ENCODE results near the gene ZNF366.

The ZNF366 gene

GRCh38 chr5:72467461-72467860, 39.7 kb downstream of the ZNF366 start (continued):
- TF ChIP-seq, protein P1, sequence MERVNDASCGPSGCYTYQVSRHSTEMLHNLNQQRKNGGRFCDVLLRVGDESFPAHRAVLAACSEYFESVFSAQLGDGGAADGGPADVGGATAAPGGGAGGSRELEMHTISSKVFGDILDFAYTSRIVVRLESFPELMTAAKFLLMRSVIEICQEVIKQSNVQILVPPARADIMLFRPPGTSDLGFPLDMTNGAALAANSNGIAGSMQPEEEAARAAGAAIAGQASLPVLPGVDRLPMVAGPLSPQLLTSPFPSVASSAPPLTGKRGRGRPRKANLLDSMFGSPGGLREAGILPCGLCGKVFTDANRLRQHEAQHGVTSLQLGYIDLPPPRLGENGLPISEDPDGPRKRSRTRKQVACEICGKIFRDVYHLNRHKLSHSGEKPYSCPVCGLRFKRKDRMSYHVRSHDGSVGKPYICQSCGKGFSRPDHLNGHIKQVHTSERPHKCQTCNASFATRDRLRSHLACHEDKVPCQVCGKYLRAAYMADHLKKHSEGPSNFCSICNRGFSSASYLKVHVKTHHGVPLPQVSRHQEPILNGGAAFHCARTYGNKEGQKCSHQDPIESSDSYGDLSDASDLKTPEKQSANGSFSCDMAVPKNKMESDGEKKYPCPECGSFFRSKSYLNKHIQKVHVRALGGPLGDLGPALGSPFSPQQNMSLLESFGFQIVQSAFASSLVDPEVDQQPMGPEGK (CRISPR knock-in tag; IDR thresholded peaks at IDR 0.05; ENCODE audit: borderline replicate concordance), result no peak
- TF ChIP-seq, protein P2, sequence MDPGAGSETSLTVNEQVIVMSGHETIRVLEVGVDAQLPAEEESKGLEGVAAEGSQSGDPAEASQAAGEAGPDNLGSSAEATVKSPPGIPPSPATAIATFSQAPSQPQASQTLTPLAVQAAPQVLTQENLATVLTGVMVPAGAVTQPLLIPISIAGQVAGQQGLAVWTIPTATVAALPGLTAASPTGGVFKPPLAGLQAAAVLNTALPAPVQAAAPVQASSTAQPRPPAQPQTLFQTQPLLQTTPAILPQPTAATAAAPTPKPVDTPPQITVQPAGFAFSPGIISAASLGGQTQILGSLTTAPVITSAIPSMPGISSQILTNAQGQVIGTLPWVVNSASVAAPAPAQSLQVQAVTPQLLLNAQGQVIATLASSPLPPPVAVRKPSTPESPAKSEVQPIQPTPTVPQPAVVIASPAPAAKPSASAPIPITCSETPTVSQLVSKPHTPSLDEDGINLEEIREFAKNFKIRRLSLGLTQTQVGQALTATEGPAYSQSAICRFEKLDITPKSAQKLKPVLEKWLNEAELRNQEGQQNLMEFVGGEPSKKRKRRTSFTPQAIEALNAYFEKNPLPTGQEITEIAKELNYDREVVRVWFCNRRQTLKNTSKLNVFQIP (CRISPR knock-in tag; IDR thresholded peaks at IDR 0.05; ENCODE audit: borderline replicate concordance, low read depth), result no peak
- TF ChIP-seq ESRRG (CRISPR knock-in tag; IDR thresholded peaks at IDR 0.05), result no peak
- TF ChIP-seq CSDC2 (CRISPR knock-in tag; IDR thresholded peaks at IDR 0.05), result no peak
- TF ChIP-seq ZNF8 (CRISPR knock-in tag; IDR thresholded peaks at IDR 0.05), result no peak
- TF ChIP-seq ZNF565 (CRISPR knock-in tag; conservative IDR thresholded peaks at IDR 0.05; ENCODE audit: low read depth), result no peak

DNA sequence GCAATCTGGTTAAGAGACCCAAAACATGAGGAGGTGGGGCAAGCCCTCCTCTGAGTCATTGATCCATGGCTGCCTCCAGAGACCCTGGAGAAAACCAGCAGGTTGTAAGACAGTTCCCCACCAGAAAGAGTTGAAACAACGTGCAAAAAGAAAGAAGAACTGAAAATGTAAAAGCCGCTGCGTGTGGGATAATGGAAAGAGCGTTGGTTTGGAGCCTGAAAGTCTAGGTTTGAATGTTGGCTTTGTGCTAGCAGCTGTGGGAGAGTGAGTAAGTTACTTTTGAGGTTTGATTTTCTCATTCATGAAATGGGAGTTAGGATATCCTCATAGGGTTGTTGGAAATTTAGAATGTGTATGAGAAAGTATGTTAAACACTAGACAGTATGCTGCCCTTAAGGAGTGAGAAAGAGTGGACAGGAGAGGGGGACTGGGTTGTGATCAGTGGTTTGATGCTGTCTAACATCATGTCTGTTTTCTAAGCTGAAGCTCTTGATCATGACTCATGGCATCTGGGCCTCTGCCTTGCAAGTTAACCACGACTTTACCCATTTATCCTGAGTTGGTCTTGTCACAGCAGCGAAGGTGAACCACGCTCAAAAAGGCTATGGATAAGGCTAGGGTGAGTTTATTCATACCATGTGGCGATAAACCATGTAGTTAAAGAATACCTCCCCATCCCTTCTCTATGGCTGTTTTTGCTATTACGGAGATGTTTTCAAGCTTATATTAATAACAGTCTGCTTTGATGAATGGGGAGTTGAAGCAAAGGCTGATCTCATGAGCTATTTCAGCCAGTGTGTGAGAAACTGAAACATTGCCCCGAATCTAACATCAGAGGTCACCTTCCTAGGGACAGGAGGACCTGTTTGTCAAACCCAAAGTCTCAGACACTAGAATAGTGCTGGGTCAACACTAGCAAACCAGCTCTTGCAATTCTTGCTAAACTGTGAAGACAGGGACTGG, 41.3 kb downstream of the ZNF366 start:
- peak; percentile 61 for ATAC-seq
- no peak for TF ChIP-seq ISL1 (CRISPR knock-in tag; IDR thresholded peaks at IDR 0.05)
- no peak for TF ChIP-seq CREB5 (CRISPR knock-in tag; IDR thresholded peaks at IDR 0.05; ENCODE audit: low read depth)
- TF ChIP-seq, protein P2 (CRISPR knock-in tag; IDR thresholded peaks at IDR 0.05; ENCODE audit: borderline replicate concordance, low read depth), result no peak
- TF ChIP-seq, protein P3, sequence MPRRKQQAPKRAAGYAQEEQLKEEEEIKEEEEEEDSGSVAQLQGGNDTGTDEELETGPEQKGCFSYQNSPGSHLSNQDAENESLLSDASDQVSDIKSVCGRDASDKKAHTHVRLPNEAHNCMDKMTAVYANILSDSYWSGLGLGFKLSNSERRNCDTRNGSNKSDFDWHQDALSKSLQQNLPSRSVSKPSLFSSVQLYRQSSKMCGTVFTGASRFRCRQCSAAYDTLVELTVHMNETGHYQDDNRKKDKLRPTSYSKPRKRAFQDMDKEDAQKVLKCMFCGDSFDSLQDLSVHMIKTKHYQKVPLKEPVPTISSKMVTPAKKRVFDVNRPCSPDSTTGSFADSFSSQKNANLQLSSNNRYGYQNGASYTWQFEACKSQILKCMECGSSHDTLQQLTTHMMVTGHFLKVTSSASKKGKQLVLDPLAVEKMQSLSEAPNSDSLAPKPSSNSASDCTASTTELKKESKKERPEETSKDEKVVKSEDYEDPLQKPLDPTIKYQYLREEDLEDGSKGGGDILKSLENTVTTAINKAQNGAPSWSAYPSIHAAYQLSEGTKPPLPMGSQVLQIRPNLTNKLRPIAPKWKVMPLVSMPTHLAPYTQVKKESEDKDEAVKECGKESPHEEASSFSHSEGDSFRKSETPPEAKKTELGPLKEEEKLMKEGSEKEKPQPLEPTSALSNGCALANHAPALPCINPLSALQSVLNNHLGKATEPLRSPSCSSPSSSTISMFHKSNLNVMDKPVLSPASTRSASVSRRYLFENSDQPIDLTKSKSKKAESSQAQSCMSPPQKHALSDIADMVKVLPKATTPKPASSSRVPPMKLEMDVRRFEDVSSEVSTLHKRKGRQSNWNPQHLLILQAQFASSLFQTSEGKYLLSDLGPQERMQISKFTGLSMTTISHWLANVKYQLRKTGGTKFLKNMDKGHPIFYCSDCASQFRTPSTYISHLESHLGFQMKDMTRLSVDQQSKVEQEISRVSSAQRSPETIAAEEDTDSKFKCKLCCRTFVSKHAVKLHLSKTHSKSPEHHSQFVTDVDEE (CRISPR knock-in tag; IDR thresholded peaks at IDR 0.05), result no peak
- no peak for TF ChIP-seq ZNF70 (CRISPR knock-in tag; IDR thresholded peaks at IDR 0.05)
- TF ChIP-seq ZFP3 (CRISPR knock-in tag; IDR thresholded peaks at IDR 0.05), result no peak
- TF ChIP-seq BACH2 (CRISPR knock-in tag; IDR thresholded peaks at IDR 0.05; ENCODE audit: borderline replicate concordance), result no peak
- no peak for TF ChIP-seq RARB (CRISPR knock-in tag; IDR thresholded peaks at IDR 0.05)
- TF ChIP-seq ZC3H10 (CRISPR knock-in tag; IDR thresholded peaks at IDR 0.05), result no peak

GRCh38 chr5:72465066-72465465, 42.1 kb downstream of the ZNF366 start:
- ATAC-seq, result no peak
- no peak for TF ChIP-seq CREB5 (CRISPR knock-in tag; IDR thresholded peaks at IDR 0.05; ENCODE audit: low read depth)
- no peak for TF ChIP-seq ESRRG (CRISPR knock-in tag; IDR thresholded peaks at IDR 0.05)
- TF ChIP-seq ZFP3 (CRISPR knock-in tag; IDR thresholded peaks at IDR 0.05), result no peak
- TF ChIP-seq PPARA (CRISPR knock-in tag; IDR thresholded peaks at IDR 0.05; ENCODE audit: borderline replicate concordance), result no peak
- TF ChIP-seq, protein P1 (CRISPR knock-in tag; IDR thresholded peaks at IDR 0.05; ENCODE audit: borderline replicate concordance), result no peak
- no peak for TF ChIP-seq ZFP30 (CRISPR knock-in tag; IDR thresholded peaks at IDR 0.05)
- no peak for TF ChIP-seq CSDC2 (CRISPR knock-in tag; IDR thresholded peaks at IDR 0.05)

Data from SK-N-SH treated with all-trans-retinoic acid at 6 μM for 48 hours (cell line).